ENCODE measurements around the gene SLC8A2.

GRCh38 chr19:47423203-47423882 is 48.4 kb downstream of the SLC8A2 start:
- TF ChIP-seq EZH2 (IDR thresholded peaks at IDR 0.05; ENCODE audit: borderline replicate concordance, low read length) = no peak
- TF ChIP-seq, protein P1, sequence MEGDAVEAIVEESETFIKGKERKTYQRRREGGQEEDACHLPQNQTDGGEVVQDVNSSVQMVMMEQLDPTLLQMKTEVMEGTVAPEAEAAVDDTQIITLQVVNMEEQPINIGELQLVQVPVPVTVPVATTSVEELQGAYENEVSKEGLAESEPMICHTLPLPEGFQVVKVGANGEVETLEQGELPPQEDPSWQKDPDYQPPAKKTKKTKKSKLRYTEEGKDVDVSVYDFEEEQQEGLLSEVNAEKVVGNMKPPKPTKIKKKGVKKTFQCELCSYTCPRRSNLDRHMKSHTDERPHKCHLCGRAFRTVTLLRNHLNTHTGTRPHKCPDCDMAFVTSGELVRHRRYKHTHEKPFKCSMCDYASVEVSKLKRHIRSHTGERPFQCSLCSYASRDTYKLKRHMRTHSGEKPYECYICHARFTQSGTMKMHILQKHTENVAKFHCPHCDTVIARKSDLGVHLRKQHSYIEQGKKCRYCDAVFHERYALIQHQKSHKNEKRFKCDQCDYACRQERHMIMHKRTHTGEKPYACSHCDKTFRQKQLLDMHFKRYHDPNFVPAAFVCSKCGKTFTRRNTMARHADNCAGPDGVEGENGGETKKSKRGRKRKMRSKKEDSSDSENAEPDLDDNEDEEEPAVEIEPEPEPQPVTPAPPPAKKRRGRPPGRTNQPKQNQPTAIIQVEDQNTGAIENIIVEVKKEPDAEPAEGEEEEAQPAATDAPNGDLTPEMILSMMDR (IDR thresholded peaks at IDR 0.05; ENCODE audit: low read length) = no peak
